GM19468 (cell line): ENCODE data around the gene ACOX2.

ENCODE experiments used
- ATAC-seq: cut with Tn5 transposase; IDR thresholded peaks from one replicate; pipeline ENCODE4 v1.9.1; 2021; ENCODE audit warnings: mild to moderate bottlenecking, moderate library complexity, moderate number of reproducible peaks; ENCODE audit not compliant: unreplicated experiment; ENCODE audit errors: extremely low read depth

The ACOX2 gene

DNA sequence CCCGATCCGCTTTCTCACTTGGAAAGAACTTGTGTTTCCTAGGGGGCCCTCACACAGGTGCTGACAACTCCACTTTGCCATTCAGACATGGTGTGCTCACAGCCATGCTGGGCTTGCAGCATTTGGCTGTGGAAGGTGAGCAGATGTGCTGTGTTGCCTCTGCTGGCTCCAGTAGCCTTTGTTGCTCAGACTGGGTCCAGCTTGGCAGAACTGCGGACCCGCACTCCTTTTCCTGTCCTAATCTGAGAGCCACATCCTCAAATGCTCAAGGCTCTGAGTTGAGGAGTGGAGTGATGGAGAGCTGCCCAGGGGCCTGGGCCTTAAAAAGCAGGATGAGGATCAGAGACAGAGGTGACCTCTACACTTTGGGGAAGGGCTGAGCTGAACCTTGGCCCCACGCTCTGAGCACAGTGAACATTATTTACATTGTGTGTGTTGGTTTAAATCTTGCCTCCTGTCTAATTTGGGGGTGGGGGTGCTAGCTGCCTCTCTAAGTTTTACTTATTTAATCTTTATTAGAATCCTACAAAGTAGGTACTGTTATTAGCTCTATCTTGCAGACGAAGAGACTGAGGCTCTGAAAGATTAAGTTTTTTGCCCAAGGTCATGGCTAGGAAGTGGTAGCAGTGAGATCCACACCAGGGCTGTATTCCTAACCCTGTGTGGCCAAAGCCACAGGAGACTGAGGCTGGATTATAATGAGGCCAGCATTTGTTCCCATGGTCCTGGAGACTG, 17.2 kb downstream of the ACOX2 start:
- no peak for ATAC-seq

- no peak for ATAC-seq
Measured at GRCh38 chr3:58518291-58518789, 18.6 kb downstream of the ACOX2 start.

- ATAC-seq, result no peak
Measured at GRCh38 chr3:58514405-58514804, 22.6 kb downstream of the ACOX2 start.

DNA sequence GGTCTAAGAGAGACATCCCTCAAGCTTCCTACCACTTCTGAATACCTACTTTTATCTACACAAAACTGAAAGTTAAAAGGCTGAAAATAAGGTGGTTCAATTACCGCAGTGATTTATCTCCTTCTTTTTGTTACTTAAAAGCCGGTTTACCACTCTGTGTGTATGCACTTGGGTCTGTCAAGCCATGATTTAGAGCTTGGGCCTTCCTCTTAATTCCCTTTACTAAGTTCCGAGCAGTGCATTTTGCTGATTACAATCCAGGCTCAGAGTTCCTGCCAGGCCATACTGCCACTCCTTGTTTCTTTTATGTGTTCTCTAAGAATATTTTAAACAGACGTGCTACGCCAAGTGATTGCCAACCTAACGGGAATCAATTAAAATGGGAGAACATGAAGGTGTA, 28.6 kb downstream of the ACOX2 start:
- no peak for ATAC-seq

GRCh38 chr3:58507356-58508078, 29.5 kb downstream of the ACOX2 start:
- no peak for ATAC-seq

DNA sequence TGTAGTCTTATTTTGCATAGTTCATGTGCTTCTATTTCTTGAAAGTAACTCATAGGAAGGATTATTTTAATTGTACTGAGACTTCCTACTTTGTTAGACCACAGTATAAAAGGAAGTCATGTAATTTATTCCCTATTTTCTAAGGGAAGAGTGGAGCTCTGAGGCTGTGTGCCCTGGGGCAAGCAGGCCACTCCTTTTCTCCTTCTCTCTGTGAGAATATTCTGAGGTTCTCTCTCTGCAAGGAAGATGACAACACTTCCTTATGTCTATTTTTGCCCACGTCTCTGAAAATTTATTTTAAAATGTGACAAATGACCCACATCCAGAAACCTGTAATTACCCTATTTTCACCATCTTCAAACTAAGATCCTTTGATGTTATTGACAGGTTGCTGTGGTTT, 34.1 kb downstream of the ACOX2 start:
- no peak for ATAC-seq

DNA sequence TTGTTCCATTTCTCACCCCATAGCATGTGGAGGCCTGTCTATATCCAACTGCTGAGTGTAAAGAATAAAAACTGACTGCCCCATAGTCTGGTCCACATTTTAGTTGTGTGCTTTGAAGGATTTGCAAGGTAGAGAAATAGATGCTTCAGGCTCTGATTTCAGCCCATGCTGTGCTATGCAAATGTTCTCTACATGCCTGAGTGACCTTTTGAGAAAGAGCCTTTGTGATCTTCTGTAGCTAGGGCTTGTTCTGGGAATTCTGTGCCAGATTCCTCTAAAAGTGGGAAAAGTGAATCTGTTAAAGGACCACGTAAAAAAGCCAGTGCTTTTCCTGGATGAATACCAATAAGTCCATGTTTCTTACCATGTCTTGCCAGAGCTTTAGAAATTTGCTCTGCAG, 39.9 kb downstream of the ACOX2 start:
- ATAC-seq, result no peak

- ATAC-seq, result no peak
Measured at GRCh38 chr3:58496206-58496857, 40.7 kb downstream of the ACOX2 start.

DNA sequence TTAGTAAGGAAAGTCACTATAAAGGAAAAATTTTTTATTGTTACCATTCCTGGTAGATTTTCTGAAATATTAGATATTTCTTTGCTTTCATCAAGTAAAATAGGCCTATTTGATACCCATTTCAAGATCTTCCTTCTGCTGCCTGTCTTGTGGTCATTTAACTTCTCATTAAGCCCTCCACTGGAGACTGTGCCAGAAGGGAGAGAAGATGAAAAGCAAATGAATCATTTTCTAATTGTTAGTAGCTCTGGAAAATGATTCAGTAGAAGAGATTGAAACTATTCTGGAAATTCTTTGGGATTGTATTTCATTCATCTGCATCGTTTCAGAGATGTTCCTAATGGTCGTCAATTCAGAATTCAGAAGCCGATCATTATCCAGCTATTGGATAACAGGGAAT, 41.9 kb downstream of the ACOX2 start:
- no peak for ATAC-seq

DNA sequence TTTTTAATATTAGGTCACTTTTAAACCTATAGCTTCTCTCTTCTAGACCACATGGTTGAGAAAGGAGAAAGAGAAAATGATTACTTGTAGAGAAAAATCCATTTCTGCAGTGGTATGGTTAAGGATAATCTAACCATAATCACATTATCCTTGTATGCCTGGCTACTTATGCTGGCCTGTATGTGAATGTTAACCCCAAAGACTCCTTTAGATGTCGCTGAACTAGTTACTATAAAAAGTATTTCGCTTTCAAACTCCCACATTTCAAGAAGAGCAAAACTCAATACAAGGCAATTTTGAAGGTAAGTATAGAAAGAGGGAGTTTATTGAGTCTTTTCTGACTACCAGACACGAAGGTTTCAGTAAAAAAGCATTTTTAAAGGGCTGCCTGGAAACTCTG, 42.9 kb downstream of the ACOX2 start:
- no peak for ATAC-seq

GRCh38 chr3:58492494-58492905, 44.5 kb downstream of the ACOX2 start:
- no peak for ATAC-seq

- peak; percentile 93 for ATAC-seq
Measured at GRCh38 chr3:58491506-58492402, 45.2 kb downstream of the ACOX2 start, which contains the start of gene KCTD6. KCTD6 (plus strand) TSS chr3:58492096; CDS start chr3:58498756, 6,660 bp downstream.

- ATAC-seq, result no peak
Measured at GRCh38 chr3:58490860-58491501, 46.0 kb downstream of the ACOX2 start.

DNA sequence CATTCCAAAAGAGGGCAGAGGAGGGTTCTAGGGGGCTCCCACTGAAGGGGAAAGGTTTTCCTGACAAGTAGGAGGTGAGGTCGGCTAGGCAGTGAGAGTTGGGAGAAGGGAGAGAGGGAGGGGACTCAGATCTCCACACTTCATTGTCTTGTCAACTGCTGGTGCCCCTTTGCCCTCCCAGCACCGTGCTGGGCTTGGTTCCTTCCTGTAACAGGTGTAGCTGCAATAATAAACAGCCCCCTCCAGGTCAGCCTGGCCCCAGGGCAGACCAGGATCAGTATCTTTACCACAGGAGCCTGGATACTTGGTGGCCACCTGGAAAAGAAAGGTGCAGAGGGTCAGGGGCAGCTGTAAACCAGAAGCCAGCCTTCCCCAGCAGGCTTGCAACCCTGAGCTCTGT, 48.0 kb downstream of the ACOX2 start:
- ATAC-seq, result no peak

DNA sequence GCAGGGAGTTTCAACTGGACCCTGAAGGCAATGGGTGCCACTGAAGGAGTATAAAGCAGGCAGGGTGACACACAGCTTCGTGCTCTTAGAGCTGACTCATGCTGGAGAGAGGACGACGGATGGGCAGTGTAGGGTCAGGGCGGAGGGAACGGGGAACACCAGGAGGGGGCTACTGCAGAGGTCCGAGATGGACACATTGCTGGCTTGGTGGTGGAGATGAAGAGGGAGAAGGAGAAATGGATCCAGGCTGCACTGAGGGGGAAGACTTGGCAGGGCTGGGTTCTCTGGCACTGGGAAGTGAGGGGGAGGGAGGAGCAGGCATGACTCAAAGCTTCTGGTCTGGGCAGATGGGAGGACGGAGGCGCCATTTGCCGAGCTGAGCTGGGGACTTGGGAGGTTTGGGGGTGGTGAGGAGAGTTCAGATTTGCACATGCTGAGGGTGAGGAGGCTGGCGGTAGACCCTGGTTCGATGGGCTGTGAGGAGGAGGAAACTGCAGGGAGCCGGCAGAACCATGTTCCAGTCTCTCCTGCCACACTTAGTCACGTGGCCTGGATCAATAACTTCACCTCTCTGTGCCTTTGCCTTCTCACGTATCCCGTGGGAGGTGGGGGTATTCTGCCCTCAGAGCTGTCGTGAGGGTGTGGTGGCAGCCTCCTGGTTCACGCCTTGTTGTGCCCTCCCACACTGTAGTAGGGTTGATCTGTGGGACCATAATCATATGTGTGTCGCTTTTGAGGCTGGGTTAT, 49.7 kb downstream of the ACOX2 start:
- ATAC-seq, result no peak

- ATAC-seq, result no peak
Measured at GRCh38 chr3:58485801-58486435, 51.1 kb downstream of the ACOX2 start.

- ATAC-seq, result no peak
Measured at GRCh38 chr3:58484722-58485069, 52.3 kb downstream of the ACOX2 start.

- ATAC-seq, result no peak
Measured at GRCh38 chr3:58484045-58484721, 52.8 kb downstream of the ACOX2 start.
